GM12878 (cell line): Measurements from ENCODE around the gene ZNF662. TPM values are rescaled to one million over a fixed set of nuclear protein-coding genes. Genes with fewer than 3 reads are reported as not detected.

Experiments used
- ATAC-seq: fragments of 200-7000 bp; cut with Tn5 transposase; 3 replicates; pipeline ENCODE4 v1.9.1; 2020; ENCODE audit warnings: mild to moderate bottlenecking, moderate library complexity
- BruUV-seq: library from RNA; stranded (reverse); fragments of 400-500 nt; replicated peaks from 2 replicates; lab custom pipeline; 2021; lab: Mats Ljungman, UMichigan
- CTCF ChIA-PET: fragments of 300-600 bp; sonication (Branson Sonifier 250); formaldehyde crosslinking; extraction: SDS; loops from one replicate; lab custom pipeline; 2021; ENCODE audit warnings: inconsistent platforms; lab: Yijun Ruan, JAX
- POLR2A ChIA-PET: fragments of 350-600 bp; formaldehyde crosslinking; extraction: SDS; loops from one replicate; lab custom pipeline; 2021; ENCODE audit warnings: inconsistent platforms; lab: Charles Lee
- RAD21 ChIA-PET: fragments of 300-600 bp; sonication (Branson Sonifier 250); formaldehyde crosslinking; loops from one replicate; lab custom pipeline; 2023; ENCODE audit warnings: antibody characterized with exemption; ENCODE audit not compliant: unreplicated experiment; lab: Charles Lee
- SMC1A ChIA-PET: fragments of 300-600 bp; sonication (Branson Sonifier 250); formaldehyde crosslinking; loops from one replicate; lab custom pipeline; 2023; ENCODE audit not compliant: unreplicated experiment, uncharacterized antibody; lab: Charles Lee
- DNase-seq: peaks from one replicate; pipeline ENCODE4 v3.0.0-alpha.2; 2011; ENCODE audit warnings: low read depth, low spot score
- FAIRE-seq: peaks from 3 replicates; lab custom pipeline; 2011; peaks lifted over from hg19 to GRCh38; lab: Jason Lieb, UNC
- H2AFZ ChIP-seq: 2 replicates; pipeline ENCODE4 v1.6.0; 2011; ENCODE audit warnings: low read depth, low read length, control low read depth; ENCODE audit not compliant: control insufficient read depth
- H3K27ac ChIP-seq: 2 replicates; pipeline ENCODE4 v1.5.1; 2011; ENCODE audit warnings: control low read depth; ENCODE audit not compliant: control insufficient read depth, insufficient read depth
- H3K27me3 ChIP-seq, 2 experiments: replicated peaks in 1 of 2; 2 replicates each; pipeline versions ENCODE4 v1.6.0 to v1.6.1; 2011; ENCODE audit warnings: low read length in 1 of 2; ENCODE audit not compliant: control insufficient read depth in 2 of 2, insufficient read depth in 2 of 2
- H3K36me3 ChIP-seq, 2 experiments: 2 replicates each; pipeline ENCODE4 v1.5.1; 2011; ENCODE audit warnings: low read length in 1 of 2; ENCODE audit not compliant: control insufficient read depth in 2 of 2, insufficient read depth in 2 of 2
- H3K4me1 ChIP-seq: 2 replicates; pipeline ENCODE4 v1.6.1; 2011; ENCODE audit warnings: mild to moderate bottlenecking, low read length, moderate library complexity, mixed read lengths; ENCODE audit not compliant: control insufficient read depth, insufficient read depth
- H3K4me2 ChIP-seq: 2 replicates; pipeline ENCODE4 v1.6.0; 2011; ENCODE audit warnings: control low read depth; ENCODE audit not compliant: control insufficient read depth, insufficient read depth
- H3K4me3 ChIP-seq: fragments of 200-600 bp; sonication (generic); 2 replicates; pipeline ENCODE4 v1.5.1; 2016
- H3K79me2 ChIP-seq: 2 replicates; pipeline ENCODE4 v1.6.0; 2011; ENCODE audit warnings: low read length; ENCODE audit not compliant: control insufficient read depth, insufficient read depth
- H3K9ac ChIP-seq: 2 replicates; pipeline ENCODE4 v1.8.0; 2011; ENCODE audit warnings: low read length, control low read depth, mixed read lengths; ENCODE audit not compliant: control insufficient read depth, insufficient read depth
- H3K9me3 ChIP-seq: replicated peaks from 3 replicates; pipeline ENCODE4 v1.5.1; 2011; ENCODE audit warnings: mild to moderate bottlenecking, low read length; ENCODE audit not compliant: control insufficient read depth, insufficient read depth
- H4K20me1 ChIP-seq: 2 replicates; pipeline ENCODE4 v1.6.0; 2011; ENCODE audit not compliant: control insufficient read depth, insufficient read depth
- BHLHE40 ChIP-seq, 2 experiments: fragments of 450-650 bp in 1 of 2; IDR thresholded peaks; 2 replicates each; pipeline ENCODE4 v1.6.1; 2011 to 2017; ENCODE audit warnings: low read depth in 2 of 2, borderline replicate concordance in 1 of 2, improper control_type of control experiment in 1 of 2, low read length in 1 of 2, mild to moderate bottlenecking in 1 of 2
- EGR1 ChIP-seq, 2 experiments: IDR thresholded peaks; 1 replicate in 1 of 2; 2 replicates in 1 of 2; pipeline ENCODE4 v1.6.1; 2011 to 2012; ENCODE audit warnings: low read depth in 2 of 2, low read length in 2 of 2, borderline replicate concordance in 1 of 2, mild to moderate bottlenecking in 1 of 2, moderate library complexity in 1 of 2
- ESRRA ChIP-seq: IDR thresholded peaks from 2 replicates; pipeline ENCODE4 v1.6.1; 2012; ENCODE audit warnings: mild to moderate bottlenecking, low read length, improper control_type of control experiment
- FOS ChIP-seq: IDR thresholded peaks from 3 replicates; pipeline ENCODE4 v1.6.1; 2011; ENCODE audit warnings: borderline replicate concordance; ENCODE audit not compliant: insufficient read length; ENCODE audit errors: extremely low read depth
- HDAC2 ChIP-seq: fragments of 200-600 bp; sonication (generic); IDR thresholded peaks from 2 replicates; pipeline ENCODE4 v1.6.1; 2017
- MTA3 ChIP-seq: IDR thresholded peaks from 2 replicates; pipeline ENCODE4 v1.6.1; 2012; ENCODE audit warnings: low read length, inconsistent platforms, borderline replicate concordance
- NR2C1 ChIP-seq: fragments of 450-650 bp; IDR thresholded peaks from 2 replicates; pipeline ENCODE4 v1.6.1; 2017; ENCODE audit warnings: antibody characterized with exemption, mild to moderate bottlenecking, moderate library complexity
- RAD51 ChIP-seq: fragments of 450-650 bp; IDR thresholded peaks from 2 replicates; pipeline ENCODE4 v1.6.1; 2016; ENCODE audit warnings: moderate library complexity, mild to moderate bottlenecking, inconsistent platforms
- RFX5 ChIP-seq: IDR thresholded peaks from 2 replicates; pipeline ENCODE4 v1.6.1; 2011; ENCODE audit warnings: low read depth, low read length, improper control_type of control experiment
- SIN3A ChIP-seq: IDR thresholded peaks from 2 replicates; pipeline ENCODE4 v1.6.1; 2012; ENCODE audit warnings: low read depth, low read length, improper control_type of control experiment
- SMC3 ChIP-seq: IDR thresholded peaks from 2 replicates; pipeline ENCODE4 v1.6.1; 2011; ENCODE audit warnings: low read length, improper control_type of control experiment, borderline replicate concordance
- ZBED1 ChIP-seq: IDR thresholded peaks from 2 replicates; pipeline ENCODE4 v1.6.1; 2016; ENCODE audit warnings: borderline replicate concordance
- WGBS: methylation state at CpG from one replicate; pipeline ENCODE4 v1.1.6; 2016; ENCODE audit warnings: low lambda C conversion rate; ENCODE audit not compliant: insufficient replicate concordance, insufficient coverage; ENCODE audit errors: missing lambda C conversion rate; 5-methylcytosine and 5-hydroxymethylcytosine counted together
- in situ Hi-C: fragments of 300-500 bp; cut with MboI; formaldehyde crosslinking; loops from 9 replicates; pipeline ENCODE4 v1.14.3; 2018; ENCODE audit warnings: mixed read lengths
- intact Hi-C: fragments of 100-400 bp; cut with micrococcal nuclease; formaldehyde crosslinking; loops from one replicate; pipeline ENCODE4 v1.14.2; 2022; ENCODE audit not compliant: unreplicated experiment
- polyA plus RNA-seq, 11 experiments: library from polyadenylated mRNA; depleted of rRNA in 4 of 11; unstranded in 6 of 11; stranded (reverse) in 5 of 11; fragments of >200 nt; fragmentation: Nextera tagmentation in 4 of 11; fragmentation: Illumina TruSeq in 1 of 11; extraction: Ambion mirVana in 4 of 11; extraction: Trizol in 1 of 11; gene quantifications; 1 replicate in 1 of 11; 2 replicates in 10 of 11; pipeline versions ENCODE4 v1.2.1 to v1.2.3, GENCODE V29; 2011 to 2016; ENCODE audit warnings: inconsistent platforms in 2 of 11, missing spikeins in 2 of 11, low read depth in 1 of 11
- total RNA-seq, 4 experiments: library from RNA; depleted of rRNA in 3 of 4; stranded (reverse); fragments of >200 nt in 3 of 4; fragmentation: Illumina TruSeq in 1 of 4; extraction: Trizol in 1 of 4; gene quantifications; 2 replicates each; pipeline versions ENCODE4 v1.2.1 to v1.2.3, GENCODE V29; 2013 to 2021
- TF ChIP-seq, protein P1 (sequence below): IDR thresholded peaks from 2 replicates; pipeline ENCODE4 v1.6.1; 2012; ENCODE audit warnings: mild to moderate bottlenecking, low read depth, low read length
- TF ChIP-seq, protein P2 (sequence below): fragments of 450-650 bp; IDR thresholded peaks from 2 replicates; pipeline ENCODE4 v1.6.1; 2017; ENCODE audit warnings: mild to moderate bottlenecking, low read depth, inconsistent platforms; ENCODE audit not compliant: poor library complexity, severe bottlenecking

The ZNF662 gene
- total and polyA plus RNA-seq, 10 of the 15 experiments (the other 5 are each of a cell fraction or from before 2014, with no cell fraction given) = not detected

DNA sequence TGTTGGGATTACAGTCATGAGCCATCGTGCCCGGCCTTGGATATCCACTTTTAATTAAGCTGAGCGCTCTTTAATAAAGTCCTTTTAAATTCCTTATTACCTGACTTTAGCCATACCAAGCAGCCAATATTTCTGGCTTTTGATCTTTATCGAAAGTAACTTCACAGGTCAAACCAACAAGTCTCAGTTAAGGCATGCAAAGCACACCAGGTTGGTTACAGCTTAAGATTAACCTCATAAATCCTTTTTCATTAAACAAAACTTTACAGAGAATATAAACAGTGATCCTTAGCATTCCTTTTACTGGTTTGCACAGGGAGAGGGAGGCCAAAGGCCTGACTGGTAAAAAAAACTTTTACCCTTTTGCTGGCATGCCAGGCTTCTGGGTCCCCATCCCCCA is 17.7 kb downstream of the ZNF662 start:
- Histone ChIP-seq H3K9me3 (no peaks in the 10 kb centered on the region; the same call in 2 of the 3 replicates), H3K27me3 (no peaks in the 10 kb centered on the region), H3K4me3 (no peak overlapping the region), H4K20me1 (no peaks in the 10 kb centered on the region), H3K36me3 (no peaks in the 10 kb centered on the region), H2AFZ (no peak overlapping the region), H3K4me1 (no peaks in the 10 kb centered on the region), H3K79me2 (no peaks in the 10 kb centered on the region), H3K4me2 (no peak overlapping the region), H3K27ac (no peak overlapping the region), H3K9ac (no peak overlapping the region)
- no peak for TF ChIP-seq NR2C1
- TF ChIP-seq FOS = no peak
- TF ChIP-seq, protein P1, sequence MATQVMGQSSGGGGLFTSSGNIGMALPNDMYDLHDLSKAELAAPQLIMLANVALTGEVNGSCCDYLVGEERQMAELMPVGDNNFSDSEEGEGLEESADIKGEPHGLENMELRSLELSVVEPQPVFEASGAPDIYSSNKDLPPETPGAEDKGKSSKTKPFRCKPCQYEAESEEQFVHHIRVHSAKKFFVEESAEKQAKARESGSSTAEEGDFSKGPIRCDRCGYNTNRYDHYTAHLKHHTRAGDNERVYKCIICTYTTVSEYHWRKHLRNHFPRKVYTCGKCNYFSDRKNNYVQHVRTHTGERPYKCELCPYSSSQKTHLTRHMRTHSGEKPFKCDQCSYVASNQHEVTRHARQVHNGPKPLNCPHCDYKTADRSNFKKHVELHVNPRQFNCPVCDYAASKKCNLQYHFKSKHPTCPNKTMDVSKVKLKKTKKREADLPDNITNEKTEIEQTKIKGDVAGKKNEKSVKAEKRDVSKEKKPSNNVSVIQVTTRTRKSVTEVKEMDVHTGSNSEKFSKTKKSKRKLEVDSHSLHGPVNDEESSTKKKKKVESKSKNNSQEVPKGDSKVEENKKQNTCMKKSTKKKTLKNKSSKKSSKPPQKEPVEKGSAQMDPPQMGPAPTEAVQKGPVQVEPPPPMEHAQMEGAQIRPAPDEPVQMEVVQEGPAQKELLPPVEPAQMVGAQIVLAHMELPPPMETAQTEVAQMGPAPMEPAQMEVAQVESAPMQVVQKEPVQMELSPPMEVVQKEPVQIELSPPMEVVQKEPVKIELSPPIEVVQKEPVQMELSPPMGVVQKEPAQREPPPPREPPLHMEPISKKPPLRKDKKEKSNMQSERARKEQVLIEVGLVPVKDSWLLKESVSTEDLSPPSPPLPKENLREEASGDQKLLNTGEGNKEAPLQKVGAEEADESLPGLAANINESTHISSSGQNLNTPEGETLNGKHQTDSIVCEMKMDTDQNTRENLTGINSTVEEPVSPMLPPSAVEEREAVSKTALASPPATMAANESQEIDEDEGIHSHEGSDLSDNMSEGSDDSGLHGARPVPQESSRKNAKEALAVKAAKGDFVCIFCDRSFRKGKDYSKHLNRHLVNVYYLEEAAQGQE = no peak
- no TSS peak for BruUV-seq
- DNase-seq = no peak
- ATAC-seq = no peak
- ChIA-PET POLR2A (no interaction called here), CTCF (interaction anchor here (1.3 kb wide), 1 partner anchor 10 kb away, joined by 3 read pairs; no protein-coding TSS in a partner anchor), SMC1A (no interaction called here), RAD21 (no interaction called here)
- intact Hi-C loops = no loop called here
- 76% methylated on average over 4 of the region's 4 CpGs for WGBS
- in situ Hi-C loops = no loop called here
- FAIRE-seq = no peak

DNA sequence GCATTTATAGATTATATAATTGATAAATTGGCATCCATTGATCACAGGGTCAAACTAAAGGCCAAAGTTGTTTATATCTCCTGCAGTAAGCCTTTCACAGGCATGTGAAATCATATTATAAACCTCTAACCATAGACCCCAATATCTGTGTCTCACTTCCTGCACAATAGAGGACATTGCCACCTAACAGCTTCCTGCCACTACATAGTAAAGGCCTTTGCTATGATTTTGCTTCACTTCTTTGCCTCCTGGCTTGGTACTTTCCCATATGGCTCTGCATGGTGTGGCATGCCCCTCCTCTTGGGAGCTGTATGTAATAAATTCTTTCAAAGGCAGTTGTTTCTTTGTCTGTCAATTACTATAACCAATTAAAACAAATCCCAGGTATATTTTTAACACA is 20.4 kb downstream of the ZNF662 start:
- Histone ChIP-seq H3K4me3 (no peak overlapping the region), H3K36me3 (no peaks in the 10 kb centered on the region), H3K9ac (no peak overlapping the region), H3K27ac (no peak overlapping the region), H3K27me3 (no peaks in the 10 kb centered on the region), H3K79me2 (no peaks in the 10 kb centered on the region), H4K20me1 (no peaks in the 10 kb centered on the region), H3K4me1 (no peaks in the 10 kb centered on the region), H3K4me2 (no peak overlapping the region), H2AFZ (no peak overlapping the region), H3K9me3 (no peaks in the 10 kb centered on the region; the same call in 2 of the 3 replicates)
- RAD21 ChIA-PET = no interaction called here
- ATAC-seq (no peak), DNase-seq (no peak), FAIRE-seq (no peak)
- intact Hi-C loops = no loop called here
- in situ Hi-C loops = no loop called here
- BruUV-seq = no TSS peak
- CTCF ChIA-PET = no interaction called here
- SMC1A ChIA-PET = no interaction called here
- POLR2A ChIA-PET = no interaction called here
- TF ChIP-seq HDAC2 (no peak), RFX5 (no peak), ZBED1 (no peak), EGR1 (IDR thresholded peaks at IDR 0.05; ENCODE audit: borderline replicate concordance in 1 of 2, low read depth in 2 of 2, low read length in 2 of 2) (no peak), MTA3 (no peak), SMC3 (no peak), BHLHE40 (IDR thresholded peaks at IDR 0.05; ENCODE audit: borderline replicate concordance in 1 of 2, low read depth in 2 of 2, low read length in 1 of 2) (no peak), ESRRA (no peak), RAD51 (no peak), SIN3A (no peak)
- TF ChIP-seq, protein P2, sequence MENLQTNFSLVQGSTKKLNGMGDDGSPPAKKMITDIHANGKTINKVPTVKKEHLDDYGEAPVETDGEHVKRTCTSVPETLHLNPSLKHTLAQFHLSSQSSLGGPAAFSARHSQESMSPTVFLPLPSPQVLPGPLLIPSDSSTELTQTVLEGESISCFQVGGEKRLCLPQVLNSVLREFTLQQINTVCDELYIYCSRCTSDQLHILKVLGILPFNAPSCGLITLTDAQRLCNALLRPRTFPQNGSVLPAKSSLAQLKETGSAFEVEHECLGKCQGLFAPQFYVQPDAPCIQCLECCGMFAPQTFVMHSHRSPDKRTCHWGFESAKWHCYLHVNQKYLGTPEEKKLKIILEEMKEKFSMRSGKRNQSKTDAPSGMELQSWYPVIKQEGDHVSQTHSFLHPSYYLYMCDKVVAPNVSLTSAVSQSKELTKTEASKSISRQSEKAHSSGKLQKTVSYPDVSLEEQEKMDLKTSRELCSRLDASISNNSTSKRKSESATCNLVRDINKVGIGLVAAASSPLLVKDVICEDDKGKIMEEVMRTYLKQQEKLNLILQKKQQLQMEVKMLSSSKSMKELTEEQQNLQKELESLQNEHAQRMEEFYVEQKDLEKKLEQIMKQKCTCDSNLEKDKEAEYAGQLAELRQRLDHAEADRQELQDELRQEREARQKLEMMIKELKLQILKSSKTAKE = no peak
